Measurements from ENCODE around the gene C3orf62.
"Not testable (repeated sequence)": the region's sequence is repeated elsewhere in the genome, so short reads cannot be mapped to it uniquely, and the experiment has no call there.

Gene C3orf62

DNA sequence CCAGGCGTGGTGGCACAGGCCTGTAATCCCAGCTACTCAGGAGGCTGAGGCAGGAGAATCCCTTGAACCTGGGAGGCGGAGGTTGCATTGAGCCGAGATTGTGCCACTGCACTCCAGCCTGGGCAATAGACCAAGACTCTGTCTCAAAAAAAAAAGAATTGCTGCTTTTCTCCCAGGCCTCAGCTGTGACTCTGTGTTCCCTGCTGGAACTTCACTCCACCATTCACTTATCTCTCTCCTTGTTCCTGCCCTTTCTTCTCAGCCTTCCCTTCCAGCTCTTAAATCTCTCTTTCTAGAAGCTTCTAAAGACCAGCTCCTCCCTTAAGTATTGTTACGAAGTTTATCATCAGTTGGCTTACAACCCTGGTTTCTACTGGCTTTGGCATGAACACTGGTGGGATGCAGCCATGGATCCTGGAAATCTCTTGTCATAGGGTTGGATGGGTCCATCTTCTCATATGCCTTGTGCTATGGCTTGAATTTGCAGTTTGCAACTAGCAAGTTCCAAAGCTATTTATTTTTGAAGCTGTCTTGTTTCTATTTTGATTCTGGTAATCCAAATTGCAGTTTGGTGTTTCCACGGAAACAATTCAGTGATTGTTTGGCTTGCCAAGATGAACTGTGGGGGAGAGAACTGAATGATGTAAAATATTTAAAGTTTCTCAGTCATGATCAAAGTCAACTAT lies 10.5 kb downstream of the C3orf62 start:
- no peak for DNase-seq

DNA sequence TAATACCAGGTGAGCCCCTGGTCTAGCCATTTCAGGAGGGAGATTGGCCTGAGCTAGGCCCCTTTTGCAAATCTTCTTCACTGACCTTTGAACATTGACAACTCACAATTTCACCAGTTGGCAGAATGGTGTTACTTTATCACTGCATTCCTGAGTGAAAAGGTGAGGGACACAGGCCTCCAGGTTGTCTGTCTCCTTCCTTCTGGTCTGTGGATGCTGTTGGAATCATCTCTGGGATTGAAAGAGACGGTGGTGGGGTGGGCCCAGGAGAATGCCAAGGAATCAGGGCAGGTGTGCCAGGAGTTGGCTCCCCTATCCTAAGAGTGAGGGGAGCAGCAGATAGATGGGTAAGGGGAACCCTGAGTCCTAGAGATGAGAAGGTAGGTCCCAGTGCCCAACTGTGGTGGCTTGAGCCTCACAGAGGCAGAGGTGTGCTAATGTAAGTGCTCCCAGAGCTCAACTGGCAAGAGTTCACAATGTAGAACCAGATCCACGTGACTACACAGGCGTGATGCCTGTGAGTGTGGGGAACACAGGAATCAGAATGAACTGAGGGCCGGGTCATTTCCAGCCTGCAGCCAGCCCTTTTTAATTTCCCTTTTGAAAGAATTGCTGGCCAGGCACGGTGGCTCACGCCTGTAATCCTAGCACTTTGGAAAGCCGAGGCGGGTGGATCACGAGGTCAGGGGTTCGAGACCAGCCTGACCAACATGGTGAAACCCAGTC lies 11.2 kb downstream of the C3orf62 start:
- no peak for DNase-seq

DNA sequence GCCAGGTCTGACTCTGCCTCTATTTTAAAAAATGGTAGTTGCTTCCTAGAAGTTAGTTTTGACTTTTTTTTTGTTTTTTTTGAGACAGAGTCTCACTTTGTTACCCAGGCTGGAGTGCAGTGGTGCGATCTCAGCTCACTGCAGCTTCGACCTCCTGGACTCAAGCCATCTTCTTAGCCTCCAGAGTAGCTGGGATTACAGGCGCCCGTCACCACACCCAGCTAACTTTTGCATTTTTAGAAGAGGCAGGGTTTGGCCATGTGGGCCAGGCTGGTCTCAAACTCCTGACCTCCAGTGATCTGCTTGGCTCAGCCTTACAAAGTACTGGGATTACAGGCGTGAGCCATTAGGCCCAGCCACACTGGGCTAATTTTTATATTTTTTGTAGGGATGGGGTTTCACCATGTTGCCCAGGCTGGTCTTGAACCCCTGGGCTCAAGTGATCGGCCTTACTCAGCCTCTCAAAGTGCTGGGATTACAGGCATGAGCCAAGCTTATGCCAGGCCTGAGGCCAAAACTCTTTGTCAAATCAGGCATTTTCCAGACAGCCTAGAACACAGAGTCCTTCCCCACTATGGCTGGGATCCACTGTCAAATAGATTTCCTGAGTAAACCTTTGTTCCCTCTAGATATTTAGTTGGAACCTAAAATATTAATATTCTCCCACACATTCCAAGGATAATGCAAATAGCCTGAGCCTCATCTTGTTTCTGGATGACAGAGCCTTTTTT lies 13.7 kb downstream of the C3orf62 start:
- DNase-seq = no peak

DNA sequence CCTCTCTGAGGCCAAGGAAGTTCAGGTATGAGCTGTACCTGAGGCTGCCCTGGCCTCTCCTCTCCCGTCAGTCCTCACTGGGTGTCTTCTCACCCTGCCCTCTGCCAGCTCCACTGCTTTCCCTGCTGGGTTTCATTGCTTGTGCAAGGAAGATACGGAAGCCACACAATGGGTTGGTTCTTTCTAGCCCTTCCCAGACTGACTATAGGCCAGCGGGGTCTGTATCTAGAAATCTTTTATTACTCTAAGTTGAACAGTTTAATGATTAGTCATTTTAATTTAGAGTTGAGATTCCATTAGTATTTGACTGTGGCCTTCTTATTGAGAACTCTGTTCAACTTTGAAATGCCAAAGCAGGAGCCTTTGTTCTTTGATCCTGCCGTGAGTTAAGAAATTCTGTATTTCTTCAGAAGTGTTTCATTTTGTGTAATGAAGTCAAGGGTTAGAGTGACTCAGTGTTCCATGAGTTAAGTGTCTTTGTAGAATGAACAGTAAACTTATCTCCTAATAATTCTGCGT lies 16.2 kb downstream of the C3orf62 start:
- DNase-seq = no peak

DNA sequence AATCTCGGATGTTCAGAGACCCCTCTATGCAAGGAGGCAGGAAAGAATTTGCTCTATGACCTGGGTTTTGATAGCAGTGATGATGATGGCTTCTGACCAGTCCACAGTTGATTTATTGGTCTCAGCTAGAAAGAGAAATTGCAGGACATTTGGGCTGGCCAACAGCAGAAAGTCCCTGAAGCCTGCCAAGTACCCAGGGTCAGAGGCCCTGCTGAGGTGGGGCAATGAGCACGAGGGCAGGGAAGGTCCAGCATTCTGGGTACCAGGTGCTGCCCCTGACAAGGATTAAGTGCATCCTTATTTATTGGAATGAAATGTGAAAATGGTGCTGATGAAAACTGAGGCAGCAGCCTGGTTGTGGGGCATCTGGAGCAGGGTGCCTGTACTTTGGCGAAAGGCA lies 19.8 kb downstream of the C3orf62 start:
- DNase-seq = no peak

DNA sequence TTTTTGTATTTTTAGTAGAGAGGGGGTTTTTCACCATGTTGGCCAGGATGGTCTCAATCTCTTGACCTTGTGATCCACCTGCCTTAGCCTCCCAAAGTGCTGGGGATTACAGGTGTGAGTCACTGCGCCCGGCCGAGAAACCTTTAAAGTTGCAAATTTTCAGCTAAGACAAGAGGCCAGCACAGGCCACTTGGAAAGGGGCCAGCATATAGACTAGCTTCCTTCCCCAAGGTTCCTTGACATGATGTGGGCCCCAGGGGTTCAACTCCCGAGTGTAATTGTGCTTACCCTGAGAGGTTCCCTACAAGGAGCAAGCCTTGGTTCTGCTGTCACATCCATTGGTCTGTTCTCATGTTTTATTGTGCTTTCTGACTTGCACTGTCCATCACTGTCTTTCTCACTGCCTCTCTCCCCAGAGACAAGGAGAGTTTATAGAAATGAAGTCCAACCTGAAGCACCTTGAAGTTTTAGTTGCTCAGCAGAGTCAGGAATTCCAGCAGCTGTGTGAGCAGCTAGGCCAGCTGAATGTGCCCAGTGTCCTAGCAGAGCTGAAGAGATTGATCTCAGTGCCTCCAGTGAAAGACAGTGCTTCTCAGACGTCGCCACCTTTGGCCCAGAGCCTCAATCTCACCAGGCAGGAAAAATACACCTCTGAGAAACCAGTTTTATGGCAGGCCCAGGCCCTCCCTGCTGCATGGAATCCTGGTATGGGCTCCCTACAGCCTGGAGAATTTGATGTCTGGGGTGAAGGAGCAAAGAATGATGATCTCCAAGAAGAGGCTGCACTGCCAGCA lies 21.1 kb downstream of the C3orf62 start:
- no peak for DNase-seq

DNA sequence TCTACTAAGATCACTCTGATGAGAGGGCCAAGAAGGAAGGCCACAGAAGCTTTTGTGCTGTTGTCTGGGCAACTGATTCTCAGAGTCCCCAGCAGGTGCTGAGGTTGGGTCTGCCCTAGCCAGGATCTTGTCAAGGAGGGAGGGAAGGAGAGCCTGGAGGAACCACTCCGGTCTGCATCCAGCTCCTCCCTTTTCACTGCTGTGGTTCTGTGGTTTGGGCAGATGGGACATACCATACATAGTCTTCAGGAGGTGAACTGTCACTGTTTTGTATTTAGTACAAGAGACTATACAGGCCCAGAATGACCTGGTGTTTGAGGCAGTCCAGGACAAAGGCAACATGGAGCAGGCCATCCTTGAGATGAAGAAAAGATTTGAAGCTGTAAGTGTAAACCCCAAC lies 21.9 kb downstream of the C3orf62 start:
- DNase-seq = no peak

DNA sequence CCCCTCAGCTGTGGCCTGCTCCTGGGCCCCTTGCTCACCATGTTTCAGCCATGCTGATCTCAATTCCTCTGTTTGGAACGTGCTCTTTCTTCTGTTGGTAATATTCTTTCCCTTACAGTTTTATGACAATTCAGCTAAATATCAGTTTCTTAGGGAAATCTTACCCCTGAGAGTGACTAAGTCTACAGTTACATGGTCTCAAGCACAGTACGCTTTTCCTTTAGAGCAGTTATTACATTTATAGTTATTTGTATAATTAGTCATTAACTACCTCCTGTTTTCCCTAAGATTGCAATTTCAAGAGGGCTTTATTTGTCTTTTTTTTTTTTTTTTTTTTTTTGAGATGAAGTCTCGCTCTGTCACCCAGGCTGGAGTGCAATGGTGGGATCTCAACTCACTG lies 23.5 kb downstream of the C3orf62 start:
- DNase-seq = no peak

DNA sequence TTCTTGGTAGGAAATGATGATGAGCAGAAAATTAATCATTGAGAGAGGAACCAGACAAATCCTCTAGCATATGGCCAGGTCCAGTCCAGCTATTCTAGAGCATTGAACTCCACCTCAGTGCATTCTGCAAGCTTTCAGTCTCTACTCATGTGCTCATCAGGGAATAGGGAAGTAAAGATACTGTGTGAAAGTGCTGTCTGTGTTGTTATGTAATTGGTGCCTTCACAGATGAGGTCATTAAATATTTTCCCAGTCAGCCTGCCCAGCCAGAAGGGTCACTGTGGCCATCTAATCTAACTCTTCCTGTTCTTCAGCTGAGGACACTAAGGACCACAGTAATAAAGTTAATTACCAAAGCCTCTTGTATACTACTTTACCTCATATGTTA lies 28.2 kb downstream of the C3orf62 start:
- no peak for DNase-seq

DNA sequence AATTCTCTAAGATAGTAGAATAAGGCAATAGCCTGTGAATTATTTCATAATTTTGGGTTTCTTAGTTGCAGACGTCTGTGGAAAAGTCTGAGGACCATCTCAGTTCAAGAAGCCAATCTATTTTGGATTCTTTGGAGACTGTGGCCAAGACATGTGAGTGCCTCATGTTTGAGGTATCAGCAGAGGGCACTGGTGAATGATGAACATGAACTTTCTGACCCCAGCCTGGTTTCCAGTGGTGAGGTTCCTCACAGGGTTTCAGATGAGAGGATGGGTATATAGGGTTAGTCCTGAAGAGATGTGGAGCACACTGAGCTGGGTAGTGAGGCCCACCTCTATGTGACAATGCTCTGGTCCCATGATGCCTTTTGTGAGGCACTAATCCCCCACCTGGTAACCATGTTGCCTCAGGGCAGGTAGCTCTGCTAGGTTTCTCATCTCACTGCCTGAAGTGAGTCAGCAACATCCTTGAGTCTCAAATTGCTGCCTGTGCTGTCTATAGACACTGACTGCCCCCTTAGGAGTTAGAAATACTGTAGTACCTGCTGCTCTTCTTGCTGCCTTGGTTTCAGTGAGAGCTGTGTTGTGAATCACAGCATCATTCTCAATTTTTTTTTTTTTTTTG lies 32.3 kb downstream of the C3orf62 start:
- no peak for DNase-seq

DNA sequence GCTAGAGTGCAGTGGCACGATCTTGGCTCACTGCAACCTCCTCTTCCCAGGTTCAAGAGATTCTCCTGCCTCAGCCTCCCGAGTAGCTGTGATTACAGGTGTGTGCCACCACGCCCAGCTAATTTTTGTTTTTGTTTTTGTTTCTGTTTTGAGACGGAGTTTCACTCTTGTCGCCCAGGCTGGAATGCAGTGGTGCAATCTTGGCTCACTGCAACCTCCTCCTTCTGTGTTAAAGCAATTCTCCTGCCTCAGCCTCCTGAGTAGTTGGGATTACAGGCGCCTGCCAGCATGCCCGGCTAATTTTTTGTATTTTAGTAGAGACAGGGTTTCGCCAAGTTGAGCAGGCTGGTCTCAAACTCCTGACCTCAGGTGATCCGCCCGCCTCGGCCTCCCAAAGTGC lies 36.9 kb downstream of the C3orf62 start:
- DNase-seq = not testable (repeated sequence)

DNA sequence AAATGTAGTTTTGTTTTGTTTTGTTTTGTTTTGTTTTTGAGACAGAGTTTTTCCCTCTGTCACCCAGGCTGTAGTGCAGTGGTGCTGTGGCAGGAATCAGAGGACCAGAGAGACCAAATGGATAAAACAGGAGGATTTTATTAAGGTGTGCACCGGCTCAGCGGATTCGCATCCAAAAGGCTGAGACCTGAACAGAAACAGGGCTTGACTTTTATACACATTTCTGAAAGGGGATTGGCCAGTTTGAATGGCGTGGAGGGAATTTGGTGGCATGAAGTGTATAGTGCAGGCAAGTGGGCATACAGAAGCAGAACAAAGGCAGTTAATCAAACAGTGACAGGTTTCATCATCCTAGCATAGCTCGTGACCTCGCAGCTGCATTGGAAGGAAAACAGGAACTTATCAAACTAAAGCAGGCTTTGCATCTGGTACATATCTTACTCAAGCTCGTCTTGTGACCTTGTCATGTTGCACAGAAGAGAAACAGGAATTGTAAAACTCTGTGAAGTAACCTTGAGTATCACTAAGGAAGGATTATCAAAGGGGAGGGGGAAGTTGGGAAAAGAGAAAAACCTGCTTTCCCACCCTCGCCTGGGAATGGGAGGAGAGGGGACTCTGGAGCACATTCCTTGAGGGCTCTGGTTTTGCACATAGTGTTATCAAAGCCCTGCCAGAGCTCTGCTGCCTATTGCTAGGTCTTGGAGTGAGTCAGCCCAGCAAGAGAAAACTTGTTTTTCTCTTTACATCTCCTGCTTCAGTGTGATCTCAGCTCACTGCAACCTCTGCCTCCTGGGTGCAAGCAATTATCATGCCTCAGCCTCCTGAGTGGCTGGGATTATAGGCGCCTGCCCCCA lies 38.5 kb downstream of the C3orf62 start:
- DNase-seq = no peak

DNA sequence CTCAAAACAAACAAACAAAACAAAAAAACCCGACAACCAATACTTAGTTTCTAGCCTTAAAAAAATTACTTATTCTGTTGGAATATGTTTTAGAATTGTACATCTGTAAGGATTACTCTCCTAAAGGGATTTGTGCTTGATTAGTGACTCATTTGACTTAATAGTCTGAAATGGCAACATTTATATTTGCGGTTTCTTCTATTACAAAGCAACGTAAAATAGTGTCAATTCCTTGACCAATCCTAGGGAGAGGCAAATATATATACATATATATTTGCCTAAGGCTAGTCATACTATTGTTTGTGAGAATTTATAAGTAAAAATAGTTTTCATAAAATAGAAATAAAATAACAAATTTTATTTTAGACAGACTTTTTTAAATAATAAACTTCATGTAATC lies 39.7 kb downstream of the C3orf62 start:
- no peak for DNase-seq

DNA sequence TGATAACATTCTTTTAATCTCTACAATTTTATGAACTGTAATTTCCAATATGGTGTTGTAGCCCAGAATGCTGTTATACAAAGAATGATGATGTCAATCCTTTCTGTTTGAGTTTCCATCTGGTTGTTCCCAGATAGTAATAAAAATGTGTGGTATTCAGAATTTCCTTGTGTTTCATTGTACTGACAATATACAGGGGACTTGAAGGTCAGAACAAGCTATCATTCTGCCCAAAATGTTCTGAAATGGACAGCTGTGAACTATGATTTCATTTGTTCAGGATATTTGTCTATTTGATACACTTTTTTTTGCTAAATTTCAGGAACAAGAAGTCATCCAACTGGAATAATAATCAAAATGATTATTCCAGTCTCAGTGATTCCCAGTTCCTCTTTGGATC lies 40.8 kb downstream of the C3orf62 start:
- no peak for DNase-seq

DNA sequence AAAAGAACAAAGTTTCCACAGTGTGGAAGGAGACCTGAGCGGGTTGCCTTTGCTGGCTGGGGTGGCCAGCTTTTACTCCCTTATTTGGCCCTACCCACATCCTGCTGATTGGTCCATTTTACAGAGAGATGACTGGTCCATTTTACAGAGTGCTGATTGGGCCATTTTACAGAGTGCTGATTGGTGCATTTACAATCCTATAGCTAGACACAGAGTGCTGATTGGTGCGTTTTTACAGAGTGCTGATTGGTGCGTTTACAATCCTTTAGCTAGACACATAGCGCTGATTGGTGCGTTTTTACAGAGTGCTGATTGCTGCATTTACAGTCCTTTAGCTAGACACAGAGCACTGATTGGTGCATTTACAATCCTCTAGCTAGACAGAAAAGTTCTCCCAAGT lies 48.2 kb downstream of the C3orf62 start:
- not testable (repeated sequence) for DNase-seq

DNA sequence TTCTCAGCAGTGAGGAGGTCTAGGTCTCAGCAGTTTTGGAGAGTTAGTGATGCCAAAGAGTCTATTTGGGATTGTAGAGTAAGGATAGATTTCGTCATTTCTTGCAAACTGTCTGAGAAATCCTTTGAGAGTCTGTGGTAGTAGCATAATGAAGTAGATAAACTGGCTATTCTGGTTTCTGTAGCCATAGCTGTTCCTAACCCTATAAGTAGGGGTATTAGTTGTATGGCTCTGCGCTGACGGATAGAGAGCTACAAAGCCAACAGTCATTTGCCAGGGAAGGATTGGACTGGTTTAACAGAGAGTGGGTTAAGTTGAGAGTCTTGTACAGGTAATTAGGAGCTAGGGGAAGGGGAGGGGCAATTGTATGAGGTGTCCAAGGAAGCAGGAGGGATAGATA lies 55.0 kb downstream of the C3orf62 start:
- no peak for DNase-seq

DNA sequence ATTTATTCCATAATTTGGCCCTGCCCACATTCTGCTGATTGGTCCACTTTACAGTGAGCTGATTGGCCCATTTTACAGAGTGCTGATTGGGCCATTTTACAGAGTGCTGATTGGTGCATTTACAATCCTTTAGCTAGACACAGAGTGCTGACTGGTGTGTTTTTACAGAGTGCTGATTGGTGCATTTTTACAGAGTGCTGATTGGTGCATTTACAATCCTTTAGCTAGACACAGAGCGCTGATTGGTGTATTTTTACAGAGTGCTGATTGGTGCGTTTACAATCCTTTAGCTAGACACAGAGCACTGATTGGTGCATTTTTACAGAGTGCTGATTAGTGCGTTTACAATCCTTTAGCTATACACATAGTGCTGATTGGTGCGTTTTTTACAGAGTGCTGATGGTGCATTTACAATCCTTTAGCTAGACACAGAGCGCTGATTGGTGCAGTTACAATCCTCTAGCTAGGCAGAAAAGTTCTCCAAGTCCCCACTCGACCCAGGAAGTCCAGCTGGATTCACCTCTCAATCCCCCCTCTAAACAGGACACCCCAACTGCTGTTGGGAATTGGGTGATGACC lies 56.0 kb downstream of the C3orf62 start:
- DNase-seq = not testable (repeated sequence)

DNA sequence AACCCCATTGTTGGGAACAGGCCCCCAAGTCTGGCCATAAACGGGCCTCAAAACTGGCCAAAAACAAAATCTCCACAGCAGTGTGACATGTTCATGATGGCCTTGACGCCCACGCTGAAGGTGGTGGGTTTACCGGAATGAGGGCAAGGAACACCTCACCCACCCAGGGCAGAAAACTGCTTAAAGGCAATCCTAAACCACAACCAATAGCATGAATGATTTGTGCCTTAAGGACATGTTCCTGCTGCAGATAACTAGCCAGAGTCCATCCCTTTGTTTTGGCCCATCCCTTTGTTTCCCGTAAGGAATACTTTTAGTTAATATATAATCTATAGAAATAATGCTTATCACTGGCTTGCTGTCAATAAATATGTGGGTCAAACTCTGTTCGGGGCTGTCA lies 57.9 kb downstream of the C3orf62 start:
- DNase-seq = no peak

All from NCI-H748 treated with DMSO at 0.1 percent for 48 hours (cell line).